22Rv1 (cell line): Measurements from ENCODE around the gene C4BPB.

Experiments
- ZFX ChIP-seq: fragments of 450-650 bp; IDR thresholded peaks from 2 replicates; pipeline ENCODE4 v1.6.1; 2017; ENCODE audit warnings: antibody characterized with exemption, borderline replicate concordance
- TF ChIP-seq, protein P1 (sequence below): fragments of 450-650 bp; IDR thresholded peaks from 2 replicates; pipeline ENCODE4 v1.5.1; 2017; ENCODE audit warnings: mild to moderate bottlenecking

GRCh38 chr1:207131163-207131562 lies 42.5 kb downstream of the C4BPB start:
- TF ChIP-seq, protein P1, sequence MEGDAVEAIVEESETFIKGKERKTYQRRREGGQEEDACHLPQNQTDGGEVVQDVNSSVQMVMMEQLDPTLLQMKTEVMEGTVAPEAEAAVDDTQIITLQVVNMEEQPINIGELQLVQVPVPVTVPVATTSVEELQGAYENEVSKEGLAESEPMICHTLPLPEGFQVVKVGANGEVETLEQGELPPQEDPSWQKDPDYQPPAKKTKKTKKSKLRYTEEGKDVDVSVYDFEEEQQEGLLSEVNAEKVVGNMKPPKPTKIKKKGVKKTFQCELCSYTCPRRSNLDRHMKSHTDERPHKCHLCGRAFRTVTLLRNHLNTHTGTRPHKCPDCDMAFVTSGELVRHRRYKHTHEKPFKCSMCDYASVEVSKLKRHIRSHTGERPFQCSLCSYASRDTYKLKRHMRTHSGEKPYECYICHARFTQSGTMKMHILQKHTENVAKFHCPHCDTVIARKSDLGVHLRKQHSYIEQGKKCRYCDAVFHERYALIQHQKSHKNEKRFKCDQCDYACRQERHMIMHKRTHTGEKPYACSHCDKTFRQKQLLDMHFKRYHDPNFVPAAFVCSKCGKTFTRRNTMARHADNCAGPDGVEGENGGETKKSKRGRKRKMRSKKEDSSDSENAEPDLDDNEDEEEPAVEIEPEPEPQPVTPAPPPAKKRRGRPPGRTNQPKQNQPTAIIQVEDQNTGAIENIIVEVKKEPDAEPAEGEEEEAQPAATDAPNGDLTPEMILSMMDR = no peak
- TF ChIP-seq ZFX = no peak
